ENCODE data around the gene GPR139.

GPR139 gene

DNA sequence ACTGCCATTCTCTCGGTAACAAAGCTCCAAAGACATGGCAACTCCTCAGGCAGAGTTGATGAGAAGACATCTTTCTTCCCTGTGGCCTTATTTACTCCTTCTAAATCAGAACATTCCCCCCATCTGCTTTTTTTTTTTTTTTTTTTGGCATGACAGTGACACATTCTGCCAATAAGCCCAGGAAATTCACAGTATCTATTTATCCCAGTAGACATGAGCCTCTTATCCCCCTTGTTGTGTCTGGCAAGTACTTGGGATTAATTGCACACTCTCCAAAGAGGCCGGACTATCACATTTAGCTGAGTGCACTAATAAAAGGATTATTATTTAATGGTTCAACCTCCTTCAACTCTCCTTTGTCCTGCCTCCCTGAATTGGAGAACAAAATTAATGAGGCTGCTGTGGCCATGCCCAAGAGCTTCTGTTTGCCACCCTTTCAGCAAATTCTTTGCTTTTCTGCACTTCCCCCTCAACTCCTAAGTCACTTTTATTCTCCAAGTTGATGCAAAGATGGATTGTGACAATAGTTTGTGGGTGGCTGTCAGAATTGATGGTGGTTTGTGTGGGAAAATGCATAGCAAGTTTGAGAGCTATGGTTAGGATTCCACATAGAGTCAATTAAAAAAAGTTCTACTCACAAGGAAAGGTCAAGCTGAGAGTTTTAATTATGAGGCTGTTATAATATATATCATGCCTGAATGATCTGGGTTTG is 47.2 kb downstream of the GPR139 start:
- DNase-seq (ENCODE audit: low read depth in 1 of 2, low spot score in 1 of 2), result no peak
- no peak overlapping the region for H3K4me3 ChIP-seq (replicated peaks; ENCODE audit: insufficient read depth, low read length)
- no peaks in the 10 kb centered on the region for H3K27me3 ChIP-seq (ENCODE audit: insufficient read depth, poor library complexity, severe bottlenecking)
- no peak overlapping the region for H3K27ac ChIP-seq (replicated peaks)
- TF ChIP-seq SPI1 (IDR thresholded peaks at IDR 0.05; ENCODE audit: borderline replicate concordance, low read depth) (no peak), POLR2AphosphoS5 (IDR thresholded peaks at IDR 0.05; ENCODE audit: low read depth) (no peak), GABPA (IDR thresholded peaks at IDR 0.05; ENCODE audit: low read depth) (no peak)
- TF ChIP-seq, protein P1, sequence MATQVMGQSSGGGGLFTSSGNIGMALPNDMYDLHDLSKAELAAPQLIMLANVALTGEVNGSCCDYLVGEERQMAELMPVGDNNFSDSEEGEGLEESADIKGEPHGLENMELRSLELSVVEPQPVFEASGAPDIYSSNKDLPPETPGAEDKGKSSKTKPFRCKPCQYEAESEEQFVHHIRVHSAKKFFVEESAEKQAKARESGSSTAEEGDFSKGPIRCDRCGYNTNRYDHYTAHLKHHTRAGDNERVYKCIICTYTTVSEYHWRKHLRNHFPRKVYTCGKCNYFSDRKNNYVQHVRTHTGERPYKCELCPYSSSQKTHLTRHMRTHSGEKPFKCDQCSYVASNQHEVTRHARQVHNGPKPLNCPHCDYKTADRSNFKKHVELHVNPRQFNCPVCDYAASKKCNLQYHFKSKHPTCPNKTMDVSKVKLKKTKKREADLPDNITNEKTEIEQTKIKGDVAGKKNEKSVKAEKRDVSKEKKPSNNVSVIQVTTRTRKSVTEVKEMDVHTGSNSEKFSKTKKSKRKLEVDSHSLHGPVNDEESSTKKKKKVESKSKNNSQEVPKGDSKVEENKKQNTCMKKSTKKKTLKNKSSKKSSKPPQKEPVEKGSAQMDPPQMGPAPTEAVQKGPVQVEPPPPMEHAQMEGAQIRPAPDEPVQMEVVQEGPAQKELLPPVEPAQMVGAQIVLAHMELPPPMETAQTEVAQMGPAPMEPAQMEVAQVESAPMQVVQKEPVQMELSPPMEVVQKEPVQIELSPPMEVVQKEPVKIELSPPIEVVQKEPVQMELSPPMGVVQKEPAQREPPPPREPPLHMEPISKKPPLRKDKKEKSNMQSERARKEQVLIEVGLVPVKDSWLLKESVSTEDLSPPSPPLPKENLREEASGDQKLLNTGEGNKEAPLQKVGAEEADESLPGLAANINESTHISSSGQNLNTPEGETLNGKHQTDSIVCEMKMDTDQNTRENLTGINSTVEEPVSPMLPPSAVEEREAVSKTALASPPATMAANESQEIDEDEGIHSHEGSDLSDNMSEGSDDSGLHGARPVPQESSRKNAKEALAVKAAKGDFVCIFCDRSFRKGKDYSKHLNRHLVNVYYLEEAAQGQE (IDR thresholded peaks at IDR 0.05; ENCODE audit: insufficient replicate concordance, low read depth), result no peak
- TF ChIP-seq, protein P2, sequence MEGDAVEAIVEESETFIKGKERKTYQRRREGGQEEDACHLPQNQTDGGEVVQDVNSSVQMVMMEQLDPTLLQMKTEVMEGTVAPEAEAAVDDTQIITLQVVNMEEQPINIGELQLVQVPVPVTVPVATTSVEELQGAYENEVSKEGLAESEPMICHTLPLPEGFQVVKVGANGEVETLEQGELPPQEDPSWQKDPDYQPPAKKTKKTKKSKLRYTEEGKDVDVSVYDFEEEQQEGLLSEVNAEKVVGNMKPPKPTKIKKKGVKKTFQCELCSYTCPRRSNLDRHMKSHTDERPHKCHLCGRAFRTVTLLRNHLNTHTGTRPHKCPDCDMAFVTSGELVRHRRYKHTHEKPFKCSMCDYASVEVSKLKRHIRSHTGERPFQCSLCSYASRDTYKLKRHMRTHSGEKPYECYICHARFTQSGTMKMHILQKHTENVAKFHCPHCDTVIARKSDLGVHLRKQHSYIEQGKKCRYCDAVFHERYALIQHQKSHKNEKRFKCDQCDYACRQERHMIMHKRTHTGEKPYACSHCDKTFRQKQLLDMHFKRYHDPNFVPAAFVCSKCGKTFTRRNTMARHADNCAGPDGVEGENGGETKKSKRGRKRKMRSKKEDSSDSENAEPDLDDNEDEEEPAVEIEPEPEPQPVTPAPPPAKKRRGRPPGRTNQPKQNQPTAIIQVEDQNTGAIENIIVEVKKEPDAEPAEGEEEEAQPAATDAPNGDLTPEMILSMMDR (IDR thresholded peaks at IDR 0.05; ENCODE audit: insufficient read depth, low read length), result no peak

DNA sequence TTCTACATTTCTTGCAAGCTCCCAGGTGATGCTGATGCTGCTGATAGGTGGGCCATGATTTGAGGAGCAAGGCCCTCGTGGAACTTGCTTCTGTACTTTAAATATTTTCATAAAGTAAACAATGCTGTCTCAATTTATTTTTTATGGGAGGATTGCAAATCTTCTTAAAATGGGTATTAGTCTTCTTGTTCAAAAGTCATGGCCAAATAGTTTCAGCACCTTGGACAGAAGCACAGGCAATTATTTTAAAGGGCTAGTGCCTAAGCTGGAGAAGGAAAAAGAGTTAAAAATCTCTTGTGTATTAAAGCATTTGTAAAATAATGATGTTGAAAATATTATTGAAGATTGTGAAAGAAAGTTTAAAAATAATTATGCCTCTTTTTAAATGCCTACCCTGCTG is 50.5 kb downstream of the GPR139 start:
- Histone ChIP-seq H3K27ac (replicated peaks) (no peak overlapping the region), H3K27me3 (ENCODE audit: insufficient read depth, poor library complexity, severe bottlenecking) (no peaks in the 10 kb centered on the region), H3K4me3 (replicated peaks; ENCODE audit: insufficient read depth, low read length) (no peak overlapping the region)
- DNase-seq (ENCODE audit: low read depth in 1 of 2, low spot score in 1 of 2), result no peak
- no peak for TF ChIP-seq SPI1 (IDR thresholded peaks at IDR 0.05; ENCODE audit: borderline replicate concordance, low read depth)
- TF ChIP-seq, protein P1 (IDR thresholded peaks at IDR 0.05; ENCODE audit: insufficient replicate concordance, low read depth), result peak; percentile 95

DNA sequence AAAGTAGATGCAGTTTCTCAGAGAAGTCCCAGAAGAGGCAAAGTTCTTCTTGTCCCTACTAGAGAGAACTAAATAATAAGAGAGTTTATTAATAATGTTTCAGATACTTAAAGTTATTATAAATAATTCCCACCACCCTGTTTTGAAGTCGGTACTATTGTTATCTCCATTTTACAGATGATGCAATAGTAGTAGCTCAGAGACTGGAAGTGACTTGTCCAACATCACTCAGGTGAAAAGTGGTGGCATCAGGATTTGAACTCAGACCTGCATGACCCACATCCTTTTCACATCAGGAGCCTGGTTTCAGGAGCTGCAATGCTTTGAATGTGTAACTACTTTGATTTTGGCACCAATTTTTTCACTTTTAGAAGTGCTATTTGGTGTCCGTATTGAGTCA is 52.7 kb downstream of the GPR139 start:
- no peak overlapping the region for H3K27ac ChIP-seq (replicated peaks)
- DNase-seq (ENCODE audit: low read depth in 1 of 2, low spot score in 1 of 2), result no peak
- H3K4me3 ChIP-seq (replicated peaks; ENCODE audit: insufficient read depth, low read length), result no peak overlapping the region
- no peak for TF ChIP-seq GABPA (IDR thresholded peaks at IDR 0.05; ENCODE audit: low read depth)
- TF ChIP-seq, protein P1 (IDR thresholded peaks at IDR 0.05; ENCODE audit: insufficient replicate concordance, low read depth), result no peak
- TF ChIP-seq, protein P2 (IDR thresholded peaks at IDR 0.05; ENCODE audit: insufficient read depth, low read length), result no peak
- no peak for TF ChIP-seq POLR2AphosphoS5 (IDR thresholded peaks at IDR 0.05; ENCODE audit: low read depth)
- no peak for TF ChIP-seq SPI1 (IDR thresholded peaks at IDR 0.05; ENCODE audit: borderline replicate concordance, low read depth)
- H3K27me3 ChIP-seq (ENCODE audit: insufficient read depth, poor library complexity, severe bottlenecking), result no peaks in the 10 kb centered on the region
